Occipital lobe (tissue), 2 donors: ENCODE data around the gene CYB5R2. TPM values are rescaled to one million over a fixed set of nuclear protein-coding genes. Genes with fewer than 3 reads are reported as not detected.

Source experiments
- DNase-seq: peaks from one replicate; lab custom pipeline; 2025; lab: John Stamatoyannopoulos, UW
- total RNA-seq: library from RNA; depleted of rRNA; stranded (reverse); fragments of >200 nt; gene quantifications from one replicate; pipeline ENCODE4 v1.2.3, GENCODE V29; 2014

Gene CYB5R2
- total RNA-seq, 1 donor from 2014 or later, result 1.2 TPM

DNA sequence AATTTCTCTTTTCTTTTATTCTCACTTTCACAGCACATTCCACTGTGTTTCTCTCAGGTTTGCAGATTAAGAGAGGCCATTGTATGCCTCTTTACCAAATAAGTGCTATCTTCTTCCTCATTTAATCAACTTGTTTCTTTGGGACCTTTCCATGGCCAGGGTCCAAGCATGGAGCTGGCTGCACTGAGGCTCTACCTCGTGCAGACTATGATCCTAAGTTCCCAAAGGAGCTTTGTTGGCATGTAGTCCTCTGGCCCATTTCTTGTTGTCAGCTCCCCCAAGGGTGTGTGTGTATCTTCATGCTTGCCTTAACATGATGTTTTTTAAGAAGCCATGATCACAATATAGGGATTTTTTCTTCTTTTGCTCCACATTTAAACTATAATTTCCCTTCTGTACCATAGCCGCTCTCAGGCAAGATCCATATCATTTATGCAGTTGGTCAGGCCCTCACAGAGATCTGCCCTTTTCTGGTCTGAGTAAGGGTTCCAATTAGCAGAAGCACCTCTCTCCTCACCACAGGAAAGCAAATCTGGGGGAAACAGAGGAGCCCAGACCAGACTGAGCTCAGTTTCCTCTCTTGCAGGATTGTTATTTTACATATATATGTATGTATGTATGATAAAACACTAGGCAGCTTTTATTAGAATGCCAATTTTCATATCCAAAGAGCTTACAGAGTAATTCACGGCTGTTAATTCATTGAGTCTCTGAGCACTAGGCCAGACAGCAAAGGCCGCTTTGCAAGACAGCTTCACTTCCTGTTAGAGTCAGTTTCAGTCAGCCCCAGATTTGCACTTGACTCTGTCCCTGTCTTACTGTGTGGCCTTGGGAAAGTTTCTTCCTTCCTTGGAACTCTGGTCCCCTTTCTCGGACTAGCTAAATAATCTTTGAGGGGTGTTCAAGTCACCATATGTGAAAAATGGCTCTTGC lies 34.3 kb downstream of the CYB5R2 start:
- no peak for DNase-seq

DNA sequence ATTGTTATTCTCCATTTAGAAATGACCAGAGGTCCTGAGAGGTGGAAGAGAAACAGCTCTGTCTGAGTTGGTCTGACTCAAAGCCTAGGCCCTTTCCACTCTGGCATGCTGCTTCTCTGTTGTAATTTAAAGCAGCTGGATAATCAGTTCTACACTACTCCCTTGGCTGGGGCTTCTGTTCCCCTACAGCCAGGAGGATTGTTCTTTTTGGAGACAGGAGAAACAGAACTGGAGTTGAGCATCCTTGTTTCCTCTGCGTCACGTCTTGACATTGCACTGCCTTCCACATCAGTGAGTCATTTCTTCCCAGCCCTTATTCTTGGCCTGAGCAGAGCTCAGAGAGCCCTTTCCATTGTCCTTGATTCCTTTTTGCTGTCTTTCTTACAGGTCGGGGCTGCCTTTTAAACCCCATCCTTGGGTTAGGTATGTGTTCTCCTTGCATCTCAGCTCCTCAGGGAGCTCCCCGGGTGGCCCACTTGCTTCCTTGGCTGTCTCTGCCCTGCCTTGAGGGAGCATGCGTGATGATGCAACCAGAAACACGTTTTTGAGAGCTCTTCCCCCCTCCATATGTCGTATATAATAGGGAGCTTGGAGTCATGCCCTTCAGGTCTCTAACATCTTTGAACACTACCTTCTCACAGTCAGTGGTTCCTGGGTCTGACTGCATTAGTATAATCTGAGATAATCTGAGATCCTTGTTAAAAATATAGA lies 35.7 kb downstream of the CYB5R2 start:
- no peak for DNase-seq

DNA sequence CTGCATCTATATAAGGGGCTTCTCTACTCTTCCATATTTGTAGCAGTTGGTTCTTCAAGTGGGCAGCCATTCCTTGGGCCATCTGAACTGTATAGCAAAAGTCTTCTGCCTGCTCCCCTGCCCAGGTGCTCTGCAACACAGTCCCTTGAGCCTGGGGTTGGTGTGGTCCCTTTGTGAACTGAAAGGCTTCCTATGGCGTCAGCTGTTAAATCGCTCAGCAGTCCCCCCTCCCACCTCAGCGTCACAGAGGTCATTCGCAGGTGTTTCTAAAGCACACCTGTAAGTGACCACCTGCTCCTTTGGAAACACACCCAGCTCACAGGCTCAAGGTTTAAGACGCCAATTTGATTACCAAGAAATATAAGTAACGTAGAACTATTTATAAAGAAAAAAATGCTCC lies 37.0 kb downstream of the CYB5R2 start:
- no peak for DNase-seq

DNA sequence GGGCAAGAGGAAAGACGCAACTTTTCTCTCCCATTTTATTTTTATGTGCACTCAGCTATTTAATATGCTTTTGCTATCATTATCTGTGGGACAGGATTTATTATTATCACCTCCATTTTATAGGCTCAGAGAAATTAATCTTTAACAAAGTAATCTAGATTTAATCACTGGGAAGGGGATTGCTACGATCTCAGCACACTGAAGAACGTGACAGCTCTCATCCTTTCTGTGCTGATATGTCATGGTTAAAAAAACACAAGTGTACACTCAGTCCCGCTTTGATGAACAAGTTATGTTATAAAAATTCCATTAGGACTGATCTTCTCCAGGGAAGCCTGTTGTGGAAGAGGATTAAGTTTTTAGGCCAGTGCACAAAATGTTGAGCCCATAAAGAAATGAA lies 37.6 kb downstream of the CYB5R2 start:
- DNase-seq, result no peak

DNA sequence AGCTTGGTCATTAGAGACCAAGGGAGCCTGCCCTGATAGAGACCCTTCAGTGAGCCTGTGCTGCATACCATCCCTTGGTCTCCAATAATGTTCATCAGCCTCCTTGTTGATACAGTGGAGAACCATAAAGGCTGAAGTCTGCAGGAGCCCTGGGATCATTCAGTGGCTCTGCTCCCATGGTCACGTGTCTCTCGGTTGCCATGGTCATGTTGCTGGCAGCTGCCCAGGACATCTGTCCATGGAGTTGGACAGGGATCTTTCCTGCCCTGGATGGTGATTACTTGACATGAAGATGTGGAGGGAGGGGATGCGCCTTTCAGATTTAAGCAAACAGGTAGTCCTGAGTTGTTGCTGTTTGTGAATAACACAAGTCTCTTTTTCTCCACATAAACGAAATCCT lies 38.2 kb downstream of the CYB5R2 start:
- DNase-seq, result peak; percentile 12

DNA sequence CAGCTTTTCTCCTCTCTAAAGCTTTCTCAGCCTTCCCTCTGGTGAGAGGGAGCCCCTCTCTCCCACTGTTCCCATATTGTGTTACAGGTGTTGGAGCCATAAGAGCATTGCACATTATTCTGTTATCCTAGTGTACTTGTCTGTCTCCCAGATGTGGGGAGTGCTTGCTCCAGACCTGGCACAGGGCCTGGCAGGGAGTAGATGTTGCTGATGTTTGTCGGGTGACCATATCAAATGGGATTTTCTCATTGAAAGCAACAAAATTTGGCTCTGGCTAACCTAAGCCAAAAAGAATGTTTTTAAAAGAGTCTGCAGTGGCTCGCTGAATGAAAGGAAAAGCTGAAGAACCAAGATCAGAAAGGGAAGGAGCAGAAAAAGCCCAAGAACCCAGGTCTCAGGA lies 41.1 kb downstream of the CYB5R2 start:
- no peak for DNase-seq

DNA sequence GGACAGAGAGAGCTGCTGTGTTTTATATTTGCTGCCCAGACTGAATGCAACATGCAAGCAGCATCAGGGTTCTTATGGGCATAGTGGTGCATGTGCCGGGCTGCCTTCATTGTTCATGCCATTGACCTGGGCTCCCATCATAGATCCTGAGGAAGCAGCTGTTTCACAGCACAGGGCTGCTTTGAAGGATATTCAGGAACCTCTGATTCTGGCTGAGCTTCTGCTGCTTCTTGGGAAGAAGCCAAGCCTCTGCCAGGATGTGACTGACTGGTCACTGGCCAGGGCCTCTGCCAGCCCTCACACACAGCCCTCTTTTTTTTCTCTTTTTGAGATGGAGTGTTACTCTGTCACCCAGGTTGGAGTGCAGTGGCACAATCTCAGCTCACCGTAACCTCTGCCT lies 43.3 kb downstream of the CYB5R2 start:
- DNase-seq, result peak; percentile 3

DNA sequence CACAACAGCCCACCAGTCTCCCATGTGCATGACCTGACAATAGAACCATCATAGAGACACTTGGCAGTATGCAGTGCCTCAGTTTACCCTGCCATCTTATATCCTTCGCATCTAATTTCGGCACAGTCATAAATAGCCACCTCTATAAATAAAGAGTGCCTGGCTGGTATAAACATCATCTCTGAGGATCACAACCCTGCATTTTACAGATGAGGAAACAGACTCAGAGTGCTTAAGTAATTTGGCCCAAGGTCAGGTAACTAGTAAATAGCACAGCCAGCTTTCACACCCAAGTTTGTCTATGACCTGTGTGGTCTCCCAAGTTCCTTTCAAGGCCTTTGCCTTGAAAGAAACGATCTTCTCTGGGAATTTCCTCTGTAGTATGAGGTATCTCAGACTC lies 44.6 kb downstream of the CYB5R2 start:
- no peak for DNase-seq

DNA sequence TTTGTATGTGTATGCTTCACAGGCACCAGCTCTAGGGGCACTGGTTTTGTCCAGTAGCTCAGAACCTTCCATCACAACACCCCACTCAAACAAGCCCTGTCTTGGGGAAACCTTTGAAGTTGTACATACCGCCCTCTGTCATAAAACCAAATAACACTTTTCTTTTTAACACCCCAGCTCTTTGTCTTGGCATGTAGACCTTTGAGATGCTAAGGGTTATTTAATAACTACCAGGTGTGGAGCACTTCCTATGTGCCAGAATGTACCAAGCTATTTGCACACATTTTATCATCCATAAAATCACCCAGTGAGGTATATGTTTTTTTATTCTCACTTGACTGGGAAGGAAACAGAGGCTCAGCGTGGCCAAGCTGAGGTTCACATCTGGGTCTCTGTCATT lies 50.6 kb downstream of the CYB5R2 start:
- no peak for DNase-seq

DNA sequence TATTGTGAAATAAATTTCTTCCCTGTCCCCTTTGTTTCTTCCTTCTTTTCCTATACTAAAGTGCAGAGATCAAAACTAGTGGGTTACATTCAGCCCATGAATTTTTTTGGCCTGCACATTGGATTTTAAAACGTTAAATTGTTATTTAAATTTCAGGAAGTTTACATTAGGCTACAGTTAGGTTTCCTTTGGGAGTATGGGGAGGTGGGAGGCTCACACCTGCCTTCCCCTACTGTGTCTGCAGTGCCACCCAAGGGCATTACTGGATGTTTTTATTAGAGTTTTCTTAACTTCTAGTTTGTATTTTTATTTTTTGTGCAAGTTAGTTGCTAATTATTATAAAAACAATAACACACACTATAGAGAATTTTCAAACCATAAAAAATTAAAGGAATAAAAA lies 51.7 kb downstream of the CYB5R2 start:
- no peak for DNase-seq

DNA sequence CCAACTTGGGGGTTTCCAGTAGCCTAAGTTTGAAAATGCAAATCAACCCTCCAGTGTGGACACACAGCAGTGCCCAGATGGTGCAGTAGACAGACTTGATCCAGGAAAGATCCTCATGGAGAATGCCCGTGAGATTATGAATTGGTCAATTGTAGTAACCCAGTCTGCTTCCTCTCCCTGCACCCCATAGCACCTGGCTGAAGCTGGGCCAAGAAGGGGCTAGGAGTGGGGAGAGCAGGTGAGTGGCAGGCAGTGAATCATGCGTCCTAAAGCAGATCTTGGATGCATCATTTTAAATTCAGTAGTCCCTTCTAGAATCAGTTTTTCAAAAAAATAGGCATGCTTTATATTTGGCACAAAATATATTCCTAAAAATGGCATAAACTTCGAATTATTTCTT lies 52.2 kb downstream of the CYB5R2 start:
- DNase-seq, result no peak

DNA sequence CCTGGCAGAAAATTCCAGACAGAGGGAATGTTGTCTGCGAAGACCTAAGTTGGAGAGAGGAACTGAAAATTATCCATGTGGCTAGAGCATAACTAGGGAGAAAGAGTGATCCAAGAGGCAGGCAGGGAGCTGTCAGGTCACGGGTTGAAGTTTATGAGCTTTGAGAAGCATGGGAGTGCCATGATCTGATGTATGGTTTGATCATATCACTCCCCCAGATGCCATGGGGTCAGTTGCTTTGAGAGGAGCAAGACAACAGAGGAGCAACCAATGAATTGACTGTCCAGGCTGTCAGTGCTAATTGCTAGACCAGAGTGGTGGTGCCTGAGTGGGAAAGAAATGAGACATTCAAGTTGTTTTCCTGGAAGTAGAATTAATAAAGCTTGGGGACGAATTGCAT lies 54.0 kb downstream of the CYB5R2 start:
- no peak for DNase-seq

DNA sequence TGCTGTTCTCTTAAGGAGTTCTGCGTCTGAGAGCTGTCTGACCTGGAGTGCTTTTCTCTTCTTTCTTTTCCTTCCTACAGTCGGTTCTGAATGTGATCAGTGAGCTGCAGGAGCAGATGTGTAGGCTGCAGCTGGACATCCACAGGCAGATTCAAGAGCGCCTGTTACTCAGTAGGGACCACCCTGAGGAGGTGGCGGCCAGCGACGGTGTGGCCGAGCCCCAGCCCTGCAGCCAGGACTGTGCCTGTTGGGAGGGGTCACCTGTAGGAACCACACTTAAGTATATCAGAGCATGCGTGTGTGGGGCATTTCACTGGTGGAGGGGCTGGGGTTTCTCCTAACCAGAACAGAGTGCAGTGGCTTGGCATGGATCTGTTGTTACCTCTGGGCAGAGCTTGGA lies 56.3 kb downstream of the CYB5R2 start:
- no peak for DNase-seq

Other genes with a start within 250 kb of the CYB5R2 start
- gene OLFML1, start 188.0 kb downstream of the CYB5R2 start, total RNA-seq, result 1.1 TPM
- gene PPFIBP2, start 159.5 kb downstream of the CYB5R2 start, total RNA-seq, result 15.8 TPM
- gene OVCH2, start 33.0 kb upstream of the CYB5R2 start, total RNA-seq, result not detected
- gene OR5P2, start 123.4 kb upstream of the CYB5R2 start, total RNA-seq, result not detected
- gene OR5P3, start 157.3 kb upstream of the CYB5R2 start, total RNA-seq, result not detected